CD8-positive, alpha-beta memory T cell (primary cell): Measurements from ENCODE around the gene HIBCH. TPM values are rescaled to one million over a fixed set of nuclear protein-coding genes. Genes with fewer than 3 reads are reported as not detected.
A peak's percentile ranks its signal among the peaks of the same experiment; 100 is the strongest.
"Not testable (repeated sequence)": the region's sequence is repeated elsewhere in the genome, so short reads cannot be mapped to it uniquely, and the experiment has no call there.

Experiments
- CTCF ChIA-PET: fragments of 350-600 bp; sonication (Branson Sonifier 250); formaldehyde crosslinking; loops from one replicate; lab custom pipeline; 2021; ENCODE audit warnings: antibody characterized with exemption; lab: Charles Lee
- POLR2A ChIA-PET: fragments of 350-600 bp; sonication (Branson Sonifier 250); formaldehyde crosslinking; loops from one replicate; lab custom pipeline; 2021; ENCODE audit warnings: antibody characterized with exemption; lab: Charles Lee
- DNase-seq, 5 donors: peaks; one replicate each; pipeline versions ENCODE4 v3.0.0 to v3.0.0-alpha.2; 2020 to 2022; ENCODE audit warnings: mixed read lengths in 1 of 5
- H3K27ac ChIP-seq: one replicate; pipeline ENCODE4 v1.7.0; 2013; ENCODE audit warnings: low read depth, mild to moderate bottlenecking, low read length, moderate library complexity
- H3K27me3 ChIP-seq: 2 replicates; pipeline ENCODE4 v1.7.0; 2013; ENCODE audit warnings: low read length, mild to moderate bottlenecking; ENCODE audit not compliant: insufficient read depth, poor library complexity, severe bottlenecking
- H3K36me3 ChIP-seq: 2 replicates; pipeline ENCODE4 v1.7.0; 2013; ENCODE audit warnings: mild to moderate bottlenecking, low read length, moderate library complexity; ENCODE audit not compliant: insufficient read depth
- H3K4me1 ChIP-seq: 2 replicates; pipeline ENCODE4 v1.7.0; 2013; ENCODE audit warnings: mild to moderate bottlenecking, low read length, moderate library complexity; ENCODE audit not compliant: insufficient read depth
- H3K4me3 ChIP-seq: 2 replicates; pipeline ENCODE4 v1.7.0; 2013; ENCODE audit warnings: mild to moderate bottlenecking, low read length
- H3K9me3 ChIP-seq: 2 replicates; pipeline ENCODE4 v1.7.0; 2013; ENCODE audit warnings: mild to moderate bottlenecking, low read length
- H3K27ac Mint-ChIP-seq, 8 donors: one replicate each; pipeline ENCODE4 v1.8.0; 2020 to 2021; ENCODE audit warnings: mixed read lengths in 8 of 8, mild to moderate bottlenecking in 6 of 8, inconsistent platforms in 3 of 8, moderate library complexity in 3 of 8
- H3K27me3 Mint-ChIP-seq, 2 donors: one replicate each; pipeline ENCODE4 v1.8.0; 2020 to 2021; ENCODE audit warnings: mixed read lengths in 2 of 2, mild to moderate bottlenecking in 1 of 2, moderate library complexity in 1 of 2
- H3K36me3 Mint-ChIP-seq, 3 donors: one replicate each; pipeline ENCODE4 v1.8.0; 2020 to 2021; ENCODE audit warnings: mixed read lengths in 3 of 3, inconsistent platforms in 1 of 3, mild to moderate bottlenecking in 1 of 3
- H3K4me1 Mint-ChIP-seq, 3 donors: one replicate each; pipeline ENCODE4 v1.8.0; 2020 to 2021; ENCODE audit warnings: mixed read lengths in 3 of 3, inconsistent platforms in 1 of 3, mild to moderate bottlenecking in 1 of 3
- H3K4me3 Mint-ChIP-seq, 7 donors: one replicate each; pipeline ENCODE4 v1.8.0; 2020 to 2021; ENCODE audit warnings: mixed read lengths in 7 of 7, mild to moderate bottlenecking in 6 of 7, moderate library complexity in 4 of 7, inconsistent platforms in 2 of 7
- H3K9me3 Mint-ChIP-seq, 5 donors: one replicate each; pipeline ENCODE4 v1.8.0; 2020 to 2022; ENCODE audit warnings: mixed read lengths in 5 of 5, mild to moderate bottlenecking in 3 of 5, moderate library complexity in 2 of 5, inconsistent platforms in 1 of 5
- polyA plus RNA-seq: library from polyadenylated mRNA; unstranded; fragments of 300-500 nt; fragmentation: Illumina TruSeq; gene quantifications from one replicate; pipeline ENCODE4 v1.2.3, GENCODE V29; 2021
- total RNA-seq, 2 experiments: library from RNA; stranded (reverse); gene quantifications; one replicate each; pipeline ENCODE4 v1.2.3, GENCODE V29; 2021

The HIBCH gene
- total and polyA plus RNA-seq, 3 experiments from 2014 or later = 20.3 to 32.2 (median 30.8) TPM

DNA sequence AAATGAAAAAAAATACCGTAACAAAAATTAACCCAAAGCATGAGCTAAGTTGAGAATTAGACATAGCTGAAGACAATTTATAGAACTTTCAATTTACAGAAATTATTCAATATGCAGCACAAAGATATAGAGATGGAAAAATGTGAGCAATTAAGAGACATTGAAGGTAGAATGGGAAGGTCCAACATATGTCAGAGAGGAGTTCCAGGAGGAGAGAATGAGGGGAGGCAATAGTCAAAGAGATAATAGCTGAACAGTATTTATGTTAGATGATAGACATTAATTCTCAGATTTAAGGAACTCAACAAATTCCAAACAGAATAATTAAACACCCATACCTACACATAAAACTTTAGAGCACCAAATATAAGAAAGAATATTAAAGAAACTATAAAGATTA, 154.1 kb downstream of the HIBCH start:
- CTCF ChIA-PET = no interaction called here
- H3K36me3 Mint-ChIP-seq = peaks cover 0 to 12% (median 0%) of the 10 kb centered on the region in 3 donors

DNA sequence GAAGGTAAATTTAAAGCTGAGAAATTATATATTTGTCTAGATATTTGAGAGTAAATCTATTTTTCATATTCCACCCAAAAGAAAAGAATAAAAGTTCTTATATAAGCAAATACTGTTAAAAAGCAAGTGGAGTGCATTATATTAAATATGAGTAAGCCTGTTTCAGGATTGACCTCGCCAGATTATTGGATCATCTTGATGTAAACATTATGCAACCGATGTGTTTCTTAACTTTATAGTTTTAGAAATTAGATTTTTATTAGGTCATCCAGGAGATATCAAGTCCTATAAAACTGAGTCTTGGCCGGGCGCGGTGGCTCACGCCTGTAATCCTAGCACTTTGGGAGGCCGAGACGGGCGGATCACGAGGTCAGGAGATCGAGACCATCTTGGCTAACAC, 156.8 kb downstream of the HIBCH start:
- Histone ChIP-seq H3K9me3 (no peaks in the 10 kb centered on the region), H3K4me3 (no peak overlapping the region), H3K27ac (no peak overlapping the region), H3K4me1 (no peaks in the 10 kb centered on the region), H3K36me3 (no peaks in the 10 kb centered on the region), H3K27me3 (no peaks in the 10 kb centered on the region)
- Mint-ChIP-seq H3K4me3 (no peak overlapping the region), H3K36me3 (no peaks in the 10 kb centered on the region), H3K9me3 (peaks cover 0 to 10% (median 7%) of the 10 kb centered on the region in 5 donors), H3K27me3 (no peaks in the 10 kb centered on the region), H3K4me1 (no peaks in the 10 kb centered on the region), H3K27ac (no peak overlapping the region)
- DNase-seq = no peak
- CTCF ChIA-PET = no interaction called here
- POLR2A ChIA-PET = no interaction called here

More for the DNA sequence above, 154.1 kb downstream of the HIBCH start:
- POLR2A ChIA-PET = no interaction called here
- no peak overlapping the region for H3K4me3 ChIP-seq
- peaks cover 0 to 17% (median 15%) of the 10 kb centered on the region in 5 donors for H3K9me3 Mint-ChIP-seq
- no peaks in the 10 kb centered on the region for H3K27me3 ChIP-seq
- no peaks in the 10 kb centered on the region for H3K4me1 Mint-ChIP-seq
- no peak for DNase-seq
- H3K27me3 Mint-ChIP-seq = no peaks in the 10 kb centered on the region
- no peak overlapping the region for H3K27ac ChIP-seq
- H3K4me1 ChIP-seq = no peaks in the 10 kb centered on the region
- no peak overlapping the region for H3K4me3 Mint-ChIP-seq
- H3K36me3 ChIP-seq = no peaks in the 10 kb centered on the region
- H3K27ac Mint-ChIP-seq = no peak overlapping the region
- no peaks in the 10 kb centered on the region for H3K9me3 ChIP-seq

DNA sequence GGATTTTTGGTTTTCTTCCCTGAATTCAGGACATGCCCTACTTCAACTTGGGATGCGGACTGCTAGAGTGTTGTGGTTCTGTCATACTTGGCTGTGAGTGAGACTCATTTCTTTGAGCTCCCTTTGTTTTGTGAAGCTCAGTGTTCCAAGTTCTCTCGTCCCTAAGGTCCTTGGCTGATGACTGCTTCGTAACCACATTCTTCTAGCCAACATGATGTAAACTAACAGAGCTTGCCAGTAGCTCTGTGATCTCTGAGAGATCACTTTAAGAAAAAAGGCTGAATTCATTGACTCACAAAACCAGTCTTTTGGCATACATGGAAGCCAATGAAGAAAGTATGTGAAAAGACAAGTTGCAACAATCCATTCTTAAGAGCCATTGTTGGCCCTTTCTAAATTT, 160.2 kb downstream of the HIBCH start:
- no peaks in the 10 kb centered on the region for H3K36me3 Mint-ChIP-seq
- H3K4me1 Mint-ChIP-seq = no peaks in the 10 kb centered on the region
- H3K4me3 ChIP-seq = no peak overlapping the region
- H3K36me3 ChIP-seq = no peaks in the 10 kb centered on the region
- DNase-seq = no peak
- H3K4me3 Mint-ChIP-seq = no peak overlapping the region
- H3K27ac Mint-ChIP-seq = no peak overlapping the region
- POLR2A ChIA-PET = no interaction called here
- H3K27me3 ChIP-seq = no peaks in the 10 kb centered on the region
- peaks cover 1 to 4% of the 10 kb centered on the region in 2 donors for H3K27me3 Mint-ChIP-seq
- CTCF ChIA-PET = no interaction called here
- H3K27ac ChIP-seq = no peak overlapping the region
- no peaks in the 10 kb centered on the region for H3K9me3 ChIP-seq
- no peaks in the 10 kb centered on the region for H3K4me1 ChIP-seq
- no peaks in the 10 kb centered on the region for H3K9me3 Mint-ChIP-seq

DNA sequence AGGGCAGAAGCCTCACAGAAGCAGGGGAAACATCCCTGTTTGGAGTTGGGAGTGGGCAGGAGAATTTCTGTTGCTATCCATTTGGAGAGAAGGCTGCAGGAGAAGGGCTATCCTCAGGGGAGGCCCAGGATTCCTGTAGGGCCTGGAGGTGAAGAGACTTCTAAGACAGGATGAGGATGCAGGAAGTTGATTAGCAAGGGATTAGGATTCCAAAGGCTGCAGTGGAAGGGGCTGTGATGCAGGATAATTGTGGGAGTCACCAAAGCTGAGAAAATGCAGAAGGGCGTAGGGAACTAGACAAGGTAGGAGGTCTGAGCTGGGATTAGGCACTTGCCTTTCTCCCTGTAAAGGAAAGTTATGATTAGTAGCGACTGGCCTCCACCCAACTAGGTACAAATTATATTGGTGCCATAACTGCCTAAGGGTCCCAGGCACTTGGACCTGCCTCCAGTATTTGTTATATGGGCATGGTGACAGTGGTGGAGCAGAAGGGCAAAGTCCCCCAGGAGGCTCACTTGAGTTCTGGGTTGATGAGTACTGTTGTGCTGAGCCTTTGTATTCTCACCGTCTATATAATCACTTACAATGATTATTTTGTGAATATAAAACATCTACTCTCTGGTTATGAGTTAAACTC, 160.7 kb downstream of the HIBCH start:
- Mint-ChIP-seq H3K4me1 (no peaks in the 10 kb centered on the region), H3K9me3 (no peaks in the 10 kb centered on the region), H3K27ac (peak overlapping the region in 1 of 8 donors; percentile 82), H3K36me3 (no peaks in the 10 kb centered on the region), H3K27me3 (peaks cover 1 to 6% of the 10 kb centered on the region in 2 donors), H3K4me3 (no peak overlapping the region)
- ChIA-PET POLR2A (no interaction called here), CTCF (no interaction called here)
- H3K4me1 ChIP-seq = no peaks in the 10 kb centered on the region
- no peak overlapping the region for H3K27ac ChIP-seq
- no peak overlapping the region for H3K4me3 ChIP-seq
- H3K27me3 ChIP-seq = no peaks in the 10 kb centered on the region
- no peaks in the 10 kb centered on the region for H3K36me3 ChIP-seq
- no peaks in the 10 kb centered on the region for H3K9me3 ChIP-seq
- DNase-seq = no peak

DNA sequence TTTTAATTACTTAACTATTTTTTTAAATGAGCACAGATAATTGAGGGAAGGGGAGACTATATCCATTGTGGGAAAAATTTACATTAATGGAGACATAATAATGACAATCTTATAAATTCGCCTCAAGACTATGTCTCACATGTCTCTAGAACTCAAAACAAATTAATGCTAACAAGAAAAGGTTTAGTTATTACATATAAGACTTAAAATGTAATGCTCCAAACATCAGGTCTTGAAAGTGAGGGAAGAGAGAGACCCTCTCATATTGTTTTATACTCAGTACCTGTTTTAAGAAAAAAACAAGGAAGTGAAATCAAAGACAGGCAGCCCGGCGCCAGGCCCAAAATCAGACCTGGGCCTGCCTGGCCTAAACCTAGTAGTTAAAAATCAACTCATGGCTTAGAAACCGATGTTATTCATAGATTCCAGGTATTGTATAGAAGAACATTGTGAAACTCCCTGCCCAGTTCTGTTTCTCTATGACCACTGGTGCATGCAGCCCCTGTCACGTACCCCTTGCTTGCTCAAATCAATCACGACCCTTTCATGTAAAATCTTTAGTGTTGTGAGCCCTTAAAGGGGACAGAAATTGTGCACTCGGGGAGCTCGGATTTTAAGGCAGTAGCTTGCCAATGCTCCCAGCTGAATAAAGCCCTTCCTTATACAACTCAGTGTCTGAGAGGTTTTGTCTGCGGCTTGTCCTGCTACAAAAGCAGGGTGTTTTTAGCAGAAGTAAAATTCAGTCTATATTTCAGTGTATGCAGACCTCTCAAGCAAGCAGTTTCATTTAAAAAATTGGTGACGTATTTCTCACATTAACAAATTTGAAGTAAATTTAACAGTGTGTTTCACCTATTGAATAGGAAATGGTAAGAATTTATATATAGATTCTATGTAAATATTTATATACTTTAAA, 161.8 kb downstream of the HIBCH start:
- CTCF ChIA-PET = interaction anchor here (0.6 kb wide), 1 partner anchor 431 kb away, joined by 3 read pairs; no protein-coding TSS in a partner anchor

DNA sequence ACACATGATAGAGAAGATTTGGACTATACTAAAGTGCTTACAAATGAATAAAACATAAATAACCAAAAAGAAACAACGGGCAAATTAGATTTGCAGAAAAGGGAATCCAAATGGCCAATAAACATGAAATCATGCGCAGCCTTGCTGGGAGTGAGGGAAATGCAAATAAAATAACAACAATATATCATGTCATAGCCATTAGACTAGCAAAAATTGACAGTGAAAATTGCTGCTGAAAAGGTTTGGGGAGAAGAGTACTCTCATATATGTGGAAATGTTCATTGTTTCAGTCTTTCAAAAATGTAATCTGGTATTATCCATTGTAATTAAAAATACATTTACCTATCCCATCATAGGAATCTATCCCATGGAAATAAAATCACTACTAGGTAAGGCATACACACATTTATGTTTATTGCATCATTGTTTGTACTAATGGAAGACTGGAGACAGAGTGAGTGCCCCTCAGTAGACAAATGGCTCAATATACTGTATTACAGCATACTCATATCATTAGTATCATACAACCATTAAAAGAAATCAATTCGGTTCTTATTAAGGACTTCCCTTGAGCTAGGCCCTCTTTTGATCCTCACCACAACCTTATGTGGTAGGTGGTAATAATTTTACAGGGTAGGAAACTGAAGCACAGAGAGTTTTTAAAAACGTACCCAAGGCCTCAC, 163.0 kb downstream of the HIBCH start:
- H3K9me3 ChIP-seq = no peaks in the 10 kb centered on the region
- no peaks in the 10 kb centered on the region for H3K4me1 Mint-ChIP-seq
- H3K27ac ChIP-seq = no peak overlapping the region
- CTCF ChIA-PET = no interaction called here
- no peaks in the 10 kb centered on the region for H3K36me3 ChIP-seq
- H3K36me3 Mint-ChIP-seq = peaks cover 0 to 6% (median 0%) of the 10 kb centered on the region in 3 donors
- no peaks in the 10 kb centered on the region for H3K27me3 ChIP-seq
- H3K9me3 Mint-ChIP-seq = peaks cover 0 to 3% (median 0%) of the 10 kb centered on the region in 5 donors
- H3K27ac Mint-ChIP-seq = no peak overlapping the region
- no peak overlapping the region for H3K4me3 ChIP-seq
- H3K4me1 ChIP-seq = no peaks in the 10 kb centered on the region
- POLR2A ChIA-PET = no interaction called here
- DNase-seq = no peak
- H3K4me3 Mint-ChIP-seq = no peak overlapping the region
- peaks cover 1 to 6% of the 10 kb centered on the region in 2 donors for H3K27me3 Mint-ChIP-seq

More for the DNA sequence above, 161.8 kb downstream of the HIBCH start:
- H3K4me3 Mint-ChIP-seq, POLR2A ChIA-PET, H3K27ac Mint-ChIP-seq, H3K4me1 Mint-ChIP-seq, H3K4me3 ChIP-seq, H3K27me3 ChIP-seq, H3K36me3 Mint-ChIP-seq, H3K27me3 Mint-ChIP-seq, H3K36me3 ChIP-seq, H3K4me1 ChIP-seq, DNase-seq, H3K27ac ChIP-seq, H3K9me3 Mint-ChIP-seq, H3K9me3 ChIP-seq: not testable (repeated sequence)
